HG03175 (cell line): ENCODE results near the gene COL15A1.
A peak's percentile ranks its signal among the peaks of the same experiment; 100 is the strongest.

ENCODE experiments used
- ATAC-seq: cut with Tn5 transposase; IDR thresholded peaks from one replicate; pipeline ENCODE4 v1.9.1; 2021; ENCODE audit warnings: mild to moderate bottlenecking, moderate library complexity; ENCODE audit not compliant: unreplicated experiment

Gene COL15A1

DNA sequence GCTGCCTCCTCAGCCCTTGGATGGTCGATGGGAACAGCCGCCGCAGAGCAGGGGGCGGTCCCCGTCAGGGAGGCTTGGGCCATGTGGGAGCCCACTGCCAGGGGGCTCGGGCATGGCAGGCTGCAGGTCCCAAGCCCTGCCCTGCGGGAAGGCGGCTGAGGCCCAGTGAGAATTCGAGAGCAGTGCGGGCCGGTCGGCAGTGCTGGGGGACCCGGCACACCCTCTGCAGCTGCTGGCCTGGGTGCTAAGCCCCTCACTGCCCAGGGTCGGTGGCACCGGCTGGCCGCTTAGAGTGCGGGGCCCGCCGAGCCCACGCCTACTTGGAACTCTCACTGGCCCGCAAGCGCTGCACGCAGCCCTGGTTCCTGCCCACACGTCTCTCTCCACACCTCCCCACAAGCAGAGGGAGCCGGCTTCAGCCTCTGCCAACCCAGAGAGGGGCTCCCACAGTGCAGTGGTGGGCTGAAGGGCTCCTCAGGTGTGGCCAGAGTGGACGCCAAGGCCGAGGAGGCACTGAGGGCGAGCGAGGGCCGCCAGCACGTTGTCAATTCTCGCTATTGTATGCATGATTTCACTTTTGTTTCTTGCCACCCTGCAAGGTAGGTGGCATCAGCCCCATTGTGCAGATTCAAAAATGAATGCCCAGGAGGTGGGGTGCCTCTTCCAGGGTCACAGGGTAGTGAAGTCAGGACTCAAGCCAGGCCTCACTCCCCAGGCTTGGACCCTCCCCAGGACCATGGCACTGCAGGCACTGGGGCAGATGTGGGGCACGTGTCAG is 48.6 kb downstream of the COL15A1 start:
- no peak for ATAC-seq

DNA sequence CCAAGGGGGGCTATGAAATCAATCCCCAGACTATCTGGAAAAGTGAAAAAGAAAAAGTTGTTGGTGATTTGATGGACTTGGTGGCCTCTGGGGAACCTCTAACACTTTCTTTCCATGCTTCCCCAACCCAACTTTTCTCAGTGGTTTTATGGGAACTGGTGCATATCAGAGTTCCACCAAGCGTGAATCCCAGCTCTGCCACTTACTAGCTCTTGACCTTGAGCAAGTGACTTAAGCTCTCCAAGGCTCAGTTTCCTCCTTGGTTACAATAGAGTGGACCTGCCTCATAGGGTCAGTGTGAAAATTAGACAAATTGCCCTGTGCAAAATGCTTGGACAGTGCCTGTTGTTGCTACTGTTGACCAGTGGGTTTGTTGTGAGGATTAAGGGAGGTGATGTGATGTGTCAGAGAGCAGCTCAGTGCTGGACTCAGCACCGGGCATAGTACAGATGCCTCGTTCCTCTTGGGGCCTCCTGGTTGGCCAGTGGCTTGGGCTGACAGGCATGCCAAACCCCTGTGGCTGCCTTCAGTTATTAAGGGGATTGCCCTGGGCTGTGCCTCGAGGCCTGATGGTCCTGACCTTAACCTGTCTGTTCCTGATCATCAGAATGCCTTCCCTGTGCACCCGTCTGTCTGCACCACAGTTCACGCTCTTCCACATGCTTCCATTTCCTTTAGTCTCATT is 49.3 kb downstream of the COL15A1 start:
- ATAC-seq, result peak; percentile 48

DNA sequence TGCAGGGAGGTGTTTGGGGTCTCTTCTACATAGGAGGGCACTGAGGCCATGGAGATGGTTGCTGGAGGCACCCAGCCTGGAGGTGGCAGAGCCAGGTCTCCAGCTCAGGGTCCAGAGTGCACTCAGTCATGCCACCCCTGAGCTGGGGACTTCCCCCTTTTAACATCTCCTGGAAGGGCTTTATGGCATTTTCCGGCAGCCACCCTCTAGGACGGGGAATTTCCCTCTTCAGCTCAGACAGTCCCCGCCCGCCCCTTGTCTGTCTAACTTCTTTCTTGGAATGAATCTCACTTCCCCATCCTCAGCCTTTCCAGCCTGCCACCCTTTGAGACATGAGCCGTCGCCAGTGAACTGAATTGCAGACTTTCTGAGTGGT is 49.9 kb downstream of the COL15A1 start:
- ATAC-seq, result peak; percentile 58

DNA sequence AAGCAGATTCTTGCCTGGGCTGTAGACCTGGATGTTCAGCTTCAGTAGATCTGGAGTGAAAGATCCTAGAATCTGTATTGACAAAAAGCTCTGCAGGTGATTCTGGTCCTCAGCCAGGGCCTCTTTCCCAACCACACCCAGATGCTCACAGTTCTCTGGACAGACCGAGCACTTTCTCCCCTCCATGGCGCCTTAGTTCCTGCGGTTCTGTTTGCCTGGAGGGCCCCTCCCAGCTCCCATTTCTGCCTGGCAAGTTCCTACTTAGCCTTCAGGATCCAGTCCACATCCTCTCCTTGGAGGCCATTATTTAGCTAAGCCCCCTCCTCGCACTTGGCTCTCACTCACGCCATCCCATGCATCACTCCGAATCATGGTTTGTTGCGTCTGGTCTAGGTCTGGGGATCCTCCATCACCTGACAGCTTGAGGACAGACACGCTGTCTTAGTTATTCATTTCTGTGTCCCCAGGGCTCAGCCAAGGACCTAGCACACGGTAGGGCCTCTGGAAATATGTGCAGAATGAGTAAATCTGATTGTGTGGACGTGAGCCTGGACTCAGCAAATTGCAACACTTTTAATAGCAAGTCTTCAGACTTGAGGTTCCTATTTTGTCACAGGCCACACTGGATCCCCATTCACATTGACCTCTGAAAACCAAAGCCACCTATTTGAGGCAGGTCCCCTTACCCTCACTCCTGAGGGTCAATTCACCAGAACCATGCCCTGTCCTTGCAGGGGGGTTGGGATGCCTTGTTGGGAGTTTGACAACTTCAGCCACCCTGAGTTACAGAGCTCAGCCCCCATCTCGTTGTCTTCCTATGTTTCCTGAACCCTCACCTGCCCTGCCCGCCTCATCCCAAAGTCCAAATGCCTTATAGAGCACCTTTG is 50.7 kb downstream of the COL15A1 start:
- ATAC-seq, result no peak

DNA sequence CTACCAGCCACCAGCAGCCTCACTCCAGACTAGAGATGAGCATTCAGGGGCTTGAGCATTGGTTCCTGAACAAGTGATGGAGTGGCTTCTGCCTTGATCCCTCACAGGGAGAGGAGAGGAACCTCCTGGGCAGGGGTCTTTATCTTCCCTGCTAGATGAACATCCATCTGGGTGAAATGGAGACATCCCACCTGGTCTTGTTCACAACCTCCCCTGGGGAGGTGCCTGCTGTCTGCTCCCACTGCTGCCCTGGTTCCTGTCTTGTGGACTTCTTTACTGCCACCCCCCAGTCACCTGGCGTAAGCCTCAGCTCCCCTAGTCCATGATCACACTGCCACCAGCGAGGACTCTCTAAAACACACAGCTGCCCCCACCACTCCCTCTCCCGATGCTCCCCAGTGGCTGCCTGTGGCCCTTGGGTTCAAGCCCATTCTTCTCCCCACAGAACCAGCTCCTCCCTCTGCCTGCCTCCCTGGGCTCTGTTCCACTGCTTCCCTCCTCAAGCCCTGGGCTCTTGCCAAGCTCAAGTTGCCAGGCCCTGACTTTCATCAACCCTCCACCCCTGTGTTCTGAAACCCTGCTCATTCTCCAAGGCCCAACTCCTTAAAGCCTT is 51.5 kb downstream of the COL15A1 start:
- ATAC-seq, result no peak

DNA sequence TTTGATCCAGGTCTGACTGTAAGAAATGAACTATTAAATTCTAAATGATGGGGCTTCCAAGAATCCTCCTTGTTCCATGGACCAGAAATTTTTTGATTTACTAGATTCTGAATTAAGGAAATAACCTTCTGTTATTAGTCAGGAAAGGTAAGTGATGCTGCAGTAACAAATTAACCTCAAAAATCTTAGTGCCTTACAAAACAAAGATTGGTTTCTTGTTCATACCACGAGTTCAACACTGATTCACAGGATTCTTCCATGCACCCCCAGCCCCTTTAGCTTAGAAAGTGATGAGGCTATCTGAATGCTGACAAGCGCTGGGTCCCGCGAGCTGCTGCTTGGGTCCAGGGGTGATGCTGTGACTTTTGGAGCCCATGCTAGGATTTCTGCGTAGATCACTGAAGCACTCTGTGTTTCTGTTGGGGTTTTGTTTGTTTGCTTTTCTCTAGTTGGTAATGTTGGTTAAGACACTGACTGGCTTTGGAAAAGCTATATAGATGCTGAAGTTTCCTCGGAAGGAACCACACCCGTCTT is 52.3 kb downstream of the COL15A1 start:
- no peak for ATAC-seq

DNA sequence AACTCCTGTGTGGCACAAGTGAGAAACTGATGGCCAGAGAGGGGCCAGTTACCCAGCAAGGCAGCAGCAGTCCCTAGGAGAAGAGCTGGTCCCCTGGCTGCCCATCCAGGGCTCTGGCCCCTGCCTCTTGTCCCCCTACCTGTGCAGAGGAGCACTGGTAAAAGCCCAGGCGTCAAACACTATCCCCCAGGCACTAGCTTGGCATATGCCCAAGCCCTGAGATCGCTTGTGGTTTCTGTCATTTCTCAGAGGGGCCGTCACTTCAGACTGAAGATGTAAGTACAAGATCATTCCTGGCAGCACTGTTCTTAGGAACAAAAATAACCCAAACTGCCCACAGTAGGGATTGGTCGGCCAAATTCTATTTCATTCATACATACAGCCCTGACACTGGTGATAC is 53.9 kb downstream of the COL15A1 start:
- ATAC-seq, result no peak

DNA sequence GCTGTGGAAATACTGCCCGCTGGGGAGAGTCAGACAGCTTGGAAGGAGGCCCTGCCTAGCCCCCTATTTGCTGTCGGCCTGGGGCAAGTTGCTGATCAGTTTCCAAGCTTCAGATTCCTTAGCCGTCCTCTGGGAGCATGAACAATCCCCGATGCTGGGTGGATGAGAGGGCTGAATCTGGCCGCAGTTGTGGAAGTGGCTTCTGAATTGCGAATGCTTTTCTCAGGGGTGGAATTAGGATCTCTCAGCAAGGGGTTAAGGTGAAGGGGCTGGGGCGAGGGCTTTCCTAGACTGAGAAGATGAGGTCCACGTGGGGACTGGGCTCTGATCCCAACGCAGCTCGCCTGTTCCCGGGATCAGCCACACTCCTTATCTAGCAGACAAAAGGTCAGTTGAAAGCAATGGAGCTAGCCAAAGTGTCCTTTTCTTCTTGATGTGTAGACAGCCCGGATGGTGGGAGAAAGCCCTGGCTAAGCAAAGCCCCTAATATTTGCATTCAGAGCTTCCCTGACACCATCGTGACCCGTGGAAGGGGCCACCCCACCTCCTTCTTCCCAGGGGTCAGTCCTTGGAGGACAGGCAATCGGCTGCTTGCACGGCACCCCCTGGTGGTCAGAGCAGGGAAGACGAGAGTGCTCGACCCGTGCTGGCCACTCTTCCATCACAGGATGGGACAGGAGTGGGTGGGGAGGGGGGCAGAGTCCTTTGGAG is 54.9 kb downstream of the COL15A1 start:
- ATAC-seq, result peak; percentile 67

DNA sequence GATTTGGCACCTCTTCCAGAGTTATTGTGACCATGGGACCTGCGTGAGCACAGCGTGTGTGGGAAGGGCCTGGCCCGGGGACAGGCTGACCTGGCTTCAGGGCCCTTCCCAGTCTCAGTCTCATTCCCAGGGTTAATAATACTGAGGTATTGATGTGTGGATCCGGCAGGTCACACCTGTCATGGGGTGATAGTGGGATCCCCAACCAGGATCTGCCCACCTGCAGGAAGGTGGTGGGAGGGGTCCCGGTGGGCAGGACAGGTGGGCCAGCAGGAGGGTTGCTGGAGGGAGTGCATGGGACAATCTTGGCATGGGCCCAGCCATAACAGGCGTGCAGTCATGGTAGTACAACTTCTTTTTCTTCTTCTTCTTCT is 55.4 kb downstream of the COL15A1 start:
- no peak for ATAC-seq

DNA sequence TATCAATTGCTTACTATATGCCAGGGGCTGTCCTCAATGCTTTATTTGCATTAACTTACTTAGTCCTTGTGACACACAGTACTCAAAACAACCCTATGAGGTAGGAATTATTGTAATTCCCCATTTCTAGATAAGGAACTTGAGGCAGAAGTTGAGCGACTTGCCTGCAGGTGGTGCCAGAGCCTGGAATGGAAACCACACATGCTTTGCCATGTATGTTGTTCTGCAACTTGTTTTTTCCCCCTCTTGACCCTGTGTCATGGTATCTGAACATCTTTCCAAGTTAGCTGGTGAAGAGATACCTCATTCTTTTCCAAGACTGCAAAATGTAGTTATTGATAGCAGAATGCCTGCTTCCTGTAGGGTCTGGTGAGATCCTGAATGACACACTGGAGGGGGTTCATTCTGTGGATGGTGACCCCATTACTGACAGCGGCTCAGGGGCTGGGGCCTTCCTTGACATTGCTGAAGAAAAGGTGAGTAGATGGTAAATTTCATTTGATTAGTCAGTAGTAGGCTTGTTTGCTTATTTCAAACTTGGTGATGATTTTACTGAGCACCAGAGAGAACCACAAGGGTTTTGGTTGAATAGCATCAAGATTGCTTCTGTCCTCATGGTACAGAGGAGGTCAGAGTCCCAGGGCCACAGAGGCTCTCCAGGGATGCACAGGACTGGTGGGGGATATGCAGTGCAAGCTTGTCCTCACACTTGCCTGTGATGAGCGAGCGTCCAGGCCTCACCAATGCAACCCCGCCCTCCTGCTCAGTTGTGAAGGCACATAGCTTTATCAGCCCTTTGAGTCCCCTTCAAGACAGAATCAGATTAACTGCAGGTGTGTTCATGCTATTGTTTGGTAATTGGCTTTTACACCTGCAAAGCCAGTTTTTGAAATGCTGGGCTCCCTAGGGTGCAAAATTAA is 57.0 kb downstream of the COL15A1 start:
- ATAC-seq, result peak; percentile 54

DNA sequence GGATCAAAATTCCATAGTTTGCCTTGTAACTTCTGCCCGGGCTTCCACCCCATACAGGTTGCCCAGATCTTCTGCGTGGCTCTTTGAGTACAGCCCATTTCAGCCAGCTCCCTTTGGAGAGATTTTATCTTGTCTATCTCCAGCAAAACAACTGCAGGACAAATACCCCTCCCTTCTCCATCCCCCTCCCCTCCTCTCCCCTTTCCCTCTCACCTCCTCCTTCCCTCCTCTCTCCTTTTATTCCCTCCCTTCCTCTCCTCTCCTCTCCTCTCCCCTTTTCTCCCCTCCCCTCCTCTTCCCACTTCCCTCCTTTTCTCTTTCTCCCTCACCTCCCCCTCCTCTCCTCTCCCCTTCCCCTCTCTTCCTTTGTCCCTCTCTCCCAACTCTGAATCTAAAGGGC is 58.2 kb downstream of the COL15A1 start:
- ATAC-seq, result no peak

DNA sequence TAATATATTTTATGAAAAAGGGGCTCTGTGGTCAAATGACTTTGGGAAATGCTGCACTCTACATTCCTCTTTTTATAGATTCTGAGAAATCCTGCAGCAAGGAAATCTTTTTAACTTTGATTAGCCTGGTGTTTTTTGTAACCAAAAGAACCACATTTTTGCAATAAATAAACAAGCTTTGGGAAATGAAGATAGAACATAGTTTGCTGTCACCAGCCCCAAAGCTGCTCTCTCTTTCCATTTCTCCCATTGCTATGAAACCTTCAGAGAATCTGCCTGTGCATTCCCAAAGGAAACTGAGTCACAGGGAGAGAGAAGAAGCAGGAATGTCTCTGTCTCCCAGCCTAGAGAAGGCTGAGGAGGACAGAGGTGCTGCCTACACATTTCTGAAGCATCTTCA is 59.0 kb downstream of the COL15A1 start:
- ATAC-seq, result no peak

DNA sequence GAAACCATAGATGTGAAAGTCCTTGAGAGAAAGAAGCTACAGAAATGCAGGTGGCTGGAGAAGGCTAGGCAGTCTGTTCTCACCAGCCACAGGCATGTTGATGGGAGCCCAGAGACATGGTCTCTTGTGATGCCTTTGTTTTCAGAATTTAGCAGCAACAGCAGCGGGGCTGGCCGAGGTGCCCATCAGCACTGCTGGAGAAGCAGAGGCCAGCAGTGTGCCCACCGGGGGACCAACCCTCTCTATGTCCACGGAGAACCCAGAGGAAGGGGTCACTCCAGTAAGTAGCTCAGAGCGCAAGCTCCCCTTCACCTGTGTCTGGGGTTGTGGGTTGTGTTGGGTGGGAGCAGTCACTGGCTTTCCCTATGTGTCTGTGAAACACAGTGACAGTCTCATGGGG is 59.6 kb downstream of the COL15A1 start:
- ATAC-seq, result no peak

DNA sequence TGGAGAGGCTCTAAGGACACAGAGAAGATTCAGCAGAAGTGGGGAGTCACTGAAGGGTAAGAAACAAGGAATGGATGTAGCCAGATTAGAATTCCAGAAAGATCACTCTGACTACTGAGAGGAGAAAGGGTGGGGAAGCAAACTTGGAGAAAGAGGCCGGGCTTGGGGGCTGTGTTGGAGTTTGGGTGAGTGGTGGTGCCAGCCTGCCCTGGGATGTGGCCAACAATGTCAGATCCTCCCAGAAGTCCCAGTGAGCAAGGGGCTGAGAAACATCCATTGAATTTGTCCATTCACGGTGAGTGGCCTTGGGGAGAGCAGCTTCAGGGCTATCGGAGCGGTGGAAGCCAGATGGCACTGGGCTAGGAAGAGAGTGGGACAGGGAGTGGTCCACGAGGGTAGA is 60.4 kb downstream of the COL15A1 start:
- no peak for ATAC-seq

DNA sequence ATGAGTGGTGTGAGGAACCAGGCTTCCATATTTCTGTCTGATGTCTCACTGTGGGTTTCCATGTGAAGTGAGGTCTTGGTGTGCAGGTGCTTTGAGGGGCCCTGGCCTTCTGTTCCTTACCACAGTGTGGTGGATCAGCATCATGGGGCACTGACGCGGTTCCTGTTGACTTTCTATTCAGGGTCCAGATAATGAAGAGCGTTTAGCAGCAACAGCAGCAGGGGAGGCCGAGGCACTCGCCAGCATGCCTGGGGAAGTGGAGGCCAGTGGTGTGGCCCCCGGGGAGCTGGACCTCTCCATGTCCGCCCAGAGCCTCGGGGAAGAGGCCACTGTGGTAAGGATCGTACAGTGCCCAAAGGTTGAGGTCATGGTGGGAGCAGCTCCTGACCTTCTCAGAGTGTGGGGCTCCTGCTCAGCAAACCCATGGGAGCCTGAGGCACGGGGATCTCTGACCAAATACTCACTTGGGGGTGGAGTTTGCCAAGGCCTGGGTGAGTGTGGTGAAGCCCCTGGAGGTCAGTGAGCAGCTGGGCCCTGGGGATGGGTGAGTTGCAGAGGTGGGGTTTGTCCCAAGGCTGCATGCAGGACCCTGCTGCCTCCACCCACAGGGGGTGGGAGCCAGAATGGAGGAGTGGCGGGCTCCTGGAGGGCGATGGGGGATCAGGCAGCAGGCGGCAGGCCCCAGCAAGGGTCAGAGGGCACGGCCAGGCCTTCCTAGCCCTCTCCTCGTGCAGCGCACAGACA is 61.2 kb downstream of the COL15A1 start:
- no peak for ATAC-seq

DNA sequence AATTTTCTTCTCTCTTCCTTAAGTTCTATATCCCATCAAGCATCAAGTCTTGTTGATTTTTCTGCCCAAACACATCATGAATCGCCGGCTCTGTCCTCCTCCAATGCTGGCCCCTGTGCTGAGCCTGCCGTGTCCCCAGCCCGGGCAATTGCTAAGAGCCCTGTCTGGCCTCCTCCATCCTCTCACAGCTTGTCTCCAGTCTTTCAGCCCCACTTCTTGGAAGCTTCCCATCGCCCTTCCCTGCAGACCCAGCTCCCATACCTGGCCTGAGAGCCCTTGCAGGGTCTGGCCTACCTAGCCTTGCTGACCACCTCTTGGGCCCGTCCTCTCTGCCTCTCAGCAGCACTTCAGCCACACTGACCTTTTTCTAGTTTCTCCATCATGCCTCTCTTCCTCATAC is 61.9 kb downstream of the COL15A1 start:
- no peak for ATAC-seq

DNA sequence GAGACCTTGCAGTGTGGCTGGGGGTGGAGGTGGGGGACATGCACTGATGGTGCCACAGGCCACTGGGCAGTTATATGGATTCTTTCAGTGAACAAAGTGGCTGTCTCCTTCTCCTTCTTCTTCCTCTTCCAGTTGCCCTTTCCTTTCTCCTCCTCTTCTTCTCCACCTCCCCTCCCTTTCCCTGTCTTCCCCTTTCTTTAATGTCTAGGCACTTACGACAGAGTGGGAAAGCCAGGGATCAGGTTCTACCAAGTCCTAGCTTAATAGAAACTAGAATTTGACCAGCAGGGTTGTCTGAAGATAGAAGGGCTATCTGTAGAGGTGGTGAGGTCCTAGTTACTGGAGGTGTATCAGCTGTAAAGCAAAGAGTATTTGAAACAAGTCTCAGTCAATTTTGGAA is 62.8 kb downstream of the COL15A1 start:
- ATAC-seq, result no peak

DNA sequence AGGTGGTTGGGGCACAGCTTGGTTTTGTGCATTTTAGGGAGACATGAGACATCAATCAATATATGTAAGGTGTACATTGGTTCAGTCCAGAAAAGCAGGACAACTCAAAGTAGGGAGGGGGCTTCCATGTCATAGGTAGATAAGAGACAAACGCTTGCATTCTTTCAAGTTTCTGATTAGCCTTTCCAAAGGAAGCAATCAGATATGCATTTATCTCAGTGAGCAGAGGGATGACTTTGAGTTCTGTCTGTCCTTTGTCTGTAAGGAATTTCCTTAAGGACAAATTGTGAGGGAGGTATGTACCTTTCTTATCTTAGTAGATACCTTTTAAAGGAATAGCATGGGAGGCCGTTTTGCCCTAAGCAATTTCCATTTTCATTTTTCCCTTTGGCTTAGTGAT is 63.3 kb downstream of the COL15A1 start:
- ATAC-seq, result no peak

DNA sequence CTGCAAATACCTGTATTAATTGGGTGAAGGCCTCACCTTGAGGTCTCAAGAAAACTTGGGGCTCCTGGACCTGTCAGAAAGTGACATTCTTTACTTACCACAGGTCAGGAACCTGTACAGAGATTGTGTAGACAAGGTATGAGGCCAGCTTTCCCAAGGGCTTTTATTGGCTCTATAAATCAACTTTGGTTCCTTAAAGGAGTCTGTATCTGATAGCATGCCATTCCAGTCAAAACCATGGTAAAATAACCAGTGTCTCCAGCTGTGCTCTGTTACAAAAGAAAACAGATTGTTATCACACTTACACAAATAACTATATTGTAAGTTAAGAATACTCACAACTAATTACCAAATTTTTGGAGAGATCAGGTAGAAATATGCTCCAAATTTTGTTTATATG is 64.5 kb downstream of the COL15A1 start:
- no peak for ATAC-seq
